ENCODE data around the gene SSR2. TPM values are rescaled to one million over a fixed set of nuclear protein-coding genes. Genes with fewer than 3 reads are reported as not detected.

SSR2 gene
- total and polyA plus RNA-seq, 7 donors = 115 to 338 (median 231) TPM

DNA sequence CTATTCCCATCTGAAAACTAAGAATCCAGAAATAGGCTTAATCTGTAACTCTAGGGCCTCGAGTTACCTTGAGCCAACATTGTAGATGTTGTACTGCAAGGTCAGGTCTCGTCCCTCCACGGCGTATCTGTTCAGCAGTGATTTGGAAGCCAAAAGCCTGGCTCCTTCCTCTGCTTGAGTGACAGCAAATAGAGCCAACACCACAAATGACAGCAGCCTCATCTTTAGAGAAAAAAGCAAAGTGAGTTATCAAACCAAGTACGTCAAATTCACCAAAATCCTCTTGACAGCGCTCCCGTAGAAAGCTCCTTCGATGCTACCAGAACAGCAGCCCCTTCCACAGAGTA, 832 bp downstream of the SSR2 start:
- Histone ChIP-seq H3K36me3 (peaks cover 0 to 38% (median 10%) of the 10 kb centered on the region in 4 donors), H3K27me3 (no peaks in the 10 kb centered on the region), H3K4me1 (peaks cover 0 to 18% (median 17%) of the 10 kb centered on the region in 4 donors), H3K9me3 (no peaks in the 10 kb centered on the region), H3K4me3 (peak overlapping the region; percentile 72 to 100 (median 90)), H3K27ac (peak overlapping the region in 3 of 4 donors; percentile 90 to 96 (median 92))
- TF ChIP-seq POLR2A (IDR thresholded peaks at IDR 0.05) = no peak
- TF ChIP-seq, protein P1, sequence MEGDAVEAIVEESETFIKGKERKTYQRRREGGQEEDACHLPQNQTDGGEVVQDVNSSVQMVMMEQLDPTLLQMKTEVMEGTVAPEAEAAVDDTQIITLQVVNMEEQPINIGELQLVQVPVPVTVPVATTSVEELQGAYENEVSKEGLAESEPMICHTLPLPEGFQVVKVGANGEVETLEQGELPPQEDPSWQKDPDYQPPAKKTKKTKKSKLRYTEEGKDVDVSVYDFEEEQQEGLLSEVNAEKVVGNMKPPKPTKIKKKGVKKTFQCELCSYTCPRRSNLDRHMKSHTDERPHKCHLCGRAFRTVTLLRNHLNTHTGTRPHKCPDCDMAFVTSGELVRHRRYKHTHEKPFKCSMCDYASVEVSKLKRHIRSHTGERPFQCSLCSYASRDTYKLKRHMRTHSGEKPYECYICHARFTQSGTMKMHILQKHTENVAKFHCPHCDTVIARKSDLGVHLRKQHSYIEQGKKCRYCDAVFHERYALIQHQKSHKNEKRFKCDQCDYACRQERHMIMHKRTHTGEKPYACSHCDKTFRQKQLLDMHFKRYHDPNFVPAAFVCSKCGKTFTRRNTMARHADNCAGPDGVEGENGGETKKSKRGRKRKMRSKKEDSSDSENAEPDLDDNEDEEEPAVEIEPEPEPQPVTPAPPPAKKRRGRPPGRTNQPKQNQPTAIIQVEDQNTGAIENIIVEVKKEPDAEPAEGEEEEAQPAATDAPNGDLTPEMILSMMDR (IDR thresholded peaks at IDR 0.05) = no peak
- TF ChIP-seq POLR2AphosphoS5 (IDR thresholded peaks at IDR 0.05) = no peak
- TF ChIP-seq EP300 (IDR thresholded peaks at IDR 0.05) = no peak
- intact Hi-C loops (cut with DNase I) = no loop called here
- 53 to 65% methylated on average over 8 of the region's 8 CpGs for WGBS, 2 donors
- no peak for DNase-seq

DNA sequence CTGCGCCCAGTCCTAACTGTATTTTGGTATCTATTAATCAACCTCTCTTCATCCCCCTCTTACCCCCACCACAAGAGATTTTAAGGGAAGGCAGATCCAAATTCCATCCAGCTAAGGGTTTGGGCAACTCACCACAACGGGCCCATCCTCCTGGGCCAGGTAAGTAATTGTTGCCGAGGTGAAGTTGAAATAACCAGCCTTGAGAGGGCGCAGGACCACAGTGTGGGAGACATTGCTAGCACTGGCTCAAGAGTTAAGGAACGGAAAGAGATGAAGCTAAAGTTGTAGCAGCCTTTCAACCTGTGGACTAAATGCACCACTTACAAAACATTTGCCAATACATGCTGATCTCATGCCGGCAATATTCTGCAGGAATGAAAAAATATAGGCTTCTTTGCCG, 5.9 kb downstream of the SSR2 start:
- Histone ChIP-seq H3K27ac (no peak overlapping the region), H3K27me3 (no peaks in the 10 kb centered on the region), H3K9me3 (no peaks in the 10 kb centered on the region), H3K36me3 (peaks cover 31 to 89% (median 46%) of the 10 kb centered on the region in 4 donors), H3K4me1 (peaks cover 0 to 13% (median 8%) of the 10 kb centered on the region in 4 donors), H3K4me3 (no peak overlapping the region)
- no peak for DNase-seq
- TF ChIP-seq EP300 (IDR thresholded peaks at IDR 0.05) = no peak
- TF ChIP-seq, protein P1 (IDR thresholded peaks at IDR 0.05) = no peak
- TF ChIP-seq POLR2AphosphoS5 (IDR thresholded peaks at IDR 0.05) = no peak
- no peak for TF ChIP-seq POLR2A (IDR thresholded peaks at IDR 0.05)
- 91 to 96% methylated on average over 7 of the region's 7 CpGs for WGBS, 2 donors
- intact Hi-C loops (cut with DNase I) = no loop called here

DNA sequence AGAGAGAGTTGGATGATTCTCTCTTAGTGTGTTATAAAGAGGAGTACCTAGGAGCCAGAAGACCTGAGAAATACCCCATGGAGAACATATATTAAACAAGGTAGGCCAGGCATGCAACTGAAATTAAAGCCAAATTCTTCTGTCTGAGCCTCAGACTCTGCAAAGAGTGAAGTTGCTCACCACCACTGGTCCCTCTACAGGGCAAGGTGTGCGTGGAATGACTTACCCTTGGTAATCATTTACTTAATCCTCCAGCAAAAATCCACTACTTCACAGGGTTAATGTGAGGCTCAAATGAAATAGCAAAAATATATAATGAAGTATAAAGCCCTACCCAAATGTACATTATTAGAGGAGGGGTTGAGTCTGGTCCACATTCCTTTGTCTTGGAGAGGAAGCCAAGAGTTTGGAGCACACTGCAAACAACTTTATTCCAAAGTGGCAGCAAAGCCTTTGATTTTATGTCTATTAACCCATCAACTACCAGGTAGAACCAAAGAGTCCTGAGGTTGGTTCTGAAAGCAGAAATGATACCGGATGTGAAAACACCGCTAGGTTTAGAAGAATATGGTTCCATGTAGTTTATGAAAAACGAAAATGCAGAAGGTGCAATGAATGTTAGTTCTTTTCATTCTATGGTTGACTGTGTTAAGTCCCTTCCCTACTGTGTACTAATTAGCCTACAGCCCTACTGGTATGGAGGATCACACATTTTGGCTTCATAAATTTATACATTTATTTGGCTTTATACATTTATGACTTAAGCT, 8.5 kb downstream of the SSR2 start:
- Histone ChIP-seq H3K27me3 (no peaks in the 10 kb centered on the region), H3K4me3 (no peak overlapping the region), H3K4me1 (no peaks in the 10 kb centered on the region), H3K9me3 (no peaks in the 10 kb centered on the region), H3K36me3 (peaks cover 31 to 90% (median 59%) of the 10 kb centered on the region in 4 donors), H3K27ac (no peak overlapping the region)
- no peak for DNase-seq
- WGBS, 2 donors = 83 to 87% methylated on average over 4 of the region's 4 CpGs
- intact Hi-C loops (cut with DNase I) = no loop called here
- TF ChIP-seq EP300 (IDR thresholded peaks at IDR 0.05) = no peak
- TF ChIP-seq POLR2A (IDR thresholded peaks at IDR 0.05) = no peak
- TF ChIP-seq, protein P1 (IDR thresholded peaks at IDR 0.05) = no peak
- no peak for TF ChIP-seq POLR2AphosphoS5 (IDR thresholded peaks at IDR 0.05)

DNA sequence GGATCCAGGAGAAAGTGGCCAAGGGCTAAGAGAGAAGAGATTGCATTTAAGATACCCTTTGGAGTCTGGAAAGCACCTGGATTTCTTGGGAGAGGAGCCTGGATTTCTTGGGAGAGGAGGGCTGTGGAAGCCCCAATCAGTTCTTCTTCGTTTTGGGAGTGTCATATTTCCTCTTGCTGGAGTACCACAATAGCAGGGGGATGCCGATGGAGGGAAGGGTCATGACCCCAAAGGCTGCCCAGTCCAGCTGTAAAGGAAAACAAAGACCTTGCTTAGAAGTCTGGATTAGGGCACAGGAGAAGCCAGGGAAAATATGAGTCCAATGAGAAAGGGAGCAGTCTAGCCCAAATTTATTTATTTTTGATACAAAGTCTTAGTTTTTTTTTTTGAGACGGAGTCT, 11.3 kb downstream of the SSR2 start:
- Histone ChIP-seq H3K27ac (no peak overlapping the region), H3K27me3 (no peaks in the 10 kb centered on the region), H3K4me3 (no peak overlapping the region), H3K9me3 (no peaks in the 10 kb centered on the region), H3K4me1 (no peaks in the 10 kb centered on the region), H3K36me3 (peaks cover 27 to 64% (median 43%) of the 10 kb centered on the region in 4 donors)
- intact Hi-C loops (cut with DNase I) = no loop called here
- DNase-seq = no peak
- WGBS, 2 donors = 67 to 68% methylated on average over 3 of the region's 3 CpGs
- TF ChIP-seq POLR2A (IDR thresholded peaks at IDR 0.05) = no peak

DNA sequence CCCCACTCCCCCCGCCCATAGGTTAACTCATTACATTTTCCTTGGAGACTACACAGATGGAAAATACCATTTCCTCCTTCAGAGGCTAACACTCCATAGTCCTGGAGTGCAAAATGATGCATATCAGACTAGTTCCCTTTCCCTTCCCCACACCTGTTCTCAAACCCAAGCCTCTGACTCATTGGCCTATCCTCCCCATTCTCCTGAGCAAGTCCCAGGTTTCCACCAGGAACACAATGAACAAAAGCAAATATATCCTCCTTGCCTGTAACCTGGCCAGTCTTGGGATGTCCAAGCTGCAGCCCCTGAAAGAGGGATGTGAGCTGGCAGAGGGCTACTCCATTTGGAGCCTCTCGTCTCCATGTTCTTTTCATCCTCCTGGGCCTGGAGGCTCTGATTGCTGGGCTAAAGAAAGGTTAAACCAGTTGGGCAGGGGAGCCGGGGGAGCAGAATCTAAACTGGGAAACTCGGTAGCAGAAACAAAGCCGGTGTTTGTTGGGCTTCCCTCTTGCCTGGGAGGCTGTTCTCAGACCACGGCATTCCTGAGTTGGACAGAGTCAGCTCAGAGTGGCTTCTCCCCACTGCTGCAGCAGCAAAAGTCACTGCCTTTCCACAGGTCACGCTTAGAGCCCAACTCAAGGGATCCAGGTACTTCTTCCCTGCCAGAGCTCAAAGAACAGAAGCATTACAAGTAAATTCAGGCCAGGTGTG, 13.9 kb downstream of the SSR2 start:
- H3K27me3 ChIP-seq = no peaks in the 10 kb centered on the region
- no peak overlapping the region for H3K27ac ChIP-seq
- TF ChIP-seq, protein P1 (IDR thresholded peaks at IDR 0.05) = no peak
- no peak for TF ChIP-seq POLR2A (IDR thresholded peaks at IDR 0.05)
- TF ChIP-seq EP300 (IDR thresholded peaks at IDR 0.05) = no peak
- TF ChIP-seq POLR2AphosphoS5 (IDR thresholded peaks at IDR 0.05) = no peak
- intact Hi-C loops (cut with DNase I) = no loop called here
- 82 to 88% methylated on average over 7 of the region's 7 CpGs for WGBS, 2 donors
- no peaks in the 10 kb centered on the region for H3K4me1 ChIP-seq
- no peak for DNase-seq
- H3K4me3 ChIP-seq = no peak overlapping the region
- no peaks in the 10 kb centered on the region for H3K9me3 ChIP-seq
- peaks cover 9 to 38% (median 28%) of the 10 kb centered on the region in 4 donors for H3K36me3 ChIP-seq
